Measurements from ENCODE around the gene ENTHD1. TPM values are rescaled to one million over a fixed set of nuclear protein-coding genes. Genes with fewer than 3 reads are reported as not detected.

The ENTHD1 gene
- total RNA-seq, 1 donor from 2014 or later, result 0.09 TPM

DNA sequence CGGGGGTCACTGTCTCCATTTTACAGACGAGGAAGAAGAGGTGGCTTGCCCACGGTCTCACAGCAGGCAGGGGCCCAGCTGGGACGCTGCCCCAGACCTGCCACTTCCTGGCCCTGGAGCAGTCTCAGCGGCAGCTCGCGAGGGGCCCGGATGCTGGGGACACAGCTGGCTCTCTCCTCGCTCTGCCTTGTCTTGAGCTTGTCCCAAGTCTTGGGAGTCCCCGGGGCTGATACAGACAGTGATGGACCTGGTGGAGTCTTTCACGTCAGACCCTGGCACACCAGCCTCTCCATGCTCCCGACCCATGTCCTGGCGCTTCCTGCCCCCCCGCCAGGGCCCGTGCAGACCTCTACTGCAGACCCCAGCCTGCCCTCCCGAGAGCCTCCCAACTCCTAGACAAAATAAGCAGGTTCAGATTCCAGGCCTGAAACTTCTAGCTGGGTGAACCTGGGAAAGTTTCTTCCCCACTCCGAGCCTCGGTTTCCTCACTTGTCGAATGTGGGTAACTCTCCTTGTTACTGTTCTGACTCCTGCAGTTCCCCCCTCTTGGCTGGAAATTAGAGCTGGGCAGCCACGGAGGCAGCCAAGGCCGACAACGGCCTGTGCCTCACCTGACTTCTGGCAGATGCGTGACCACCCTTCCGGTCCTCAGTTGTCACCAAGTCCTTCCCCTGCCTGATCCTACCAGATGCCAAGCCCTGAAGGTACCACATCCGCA is 177.6 kb downstream of the ENTHD1 start:
- DNase-seq (ENCODE audit: low spot score), result no peak

DNA sequence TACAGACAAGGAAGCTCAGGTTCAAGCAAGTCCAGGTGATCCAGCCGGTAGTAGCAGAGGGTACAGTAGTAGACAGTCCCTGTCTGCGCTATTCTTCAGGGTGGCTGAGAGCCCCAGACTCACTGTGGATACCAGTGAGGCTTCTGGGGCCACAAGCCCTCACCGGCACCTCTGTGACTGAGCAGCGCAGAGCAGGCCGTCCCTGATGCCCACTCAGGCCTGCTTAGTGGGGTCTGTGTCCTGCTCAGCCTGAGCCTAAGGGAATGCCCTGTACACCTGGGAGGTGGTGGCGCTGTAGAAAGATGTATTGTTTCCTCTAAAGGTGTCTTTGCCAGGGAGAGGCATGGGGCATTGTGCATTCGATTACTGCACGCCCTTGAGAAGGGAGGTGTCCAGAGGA is 179.2 kb downstream of the ENTHD1 start:
- DNase-seq (ENCODE audit: low spot score), result no peak

DNA sequence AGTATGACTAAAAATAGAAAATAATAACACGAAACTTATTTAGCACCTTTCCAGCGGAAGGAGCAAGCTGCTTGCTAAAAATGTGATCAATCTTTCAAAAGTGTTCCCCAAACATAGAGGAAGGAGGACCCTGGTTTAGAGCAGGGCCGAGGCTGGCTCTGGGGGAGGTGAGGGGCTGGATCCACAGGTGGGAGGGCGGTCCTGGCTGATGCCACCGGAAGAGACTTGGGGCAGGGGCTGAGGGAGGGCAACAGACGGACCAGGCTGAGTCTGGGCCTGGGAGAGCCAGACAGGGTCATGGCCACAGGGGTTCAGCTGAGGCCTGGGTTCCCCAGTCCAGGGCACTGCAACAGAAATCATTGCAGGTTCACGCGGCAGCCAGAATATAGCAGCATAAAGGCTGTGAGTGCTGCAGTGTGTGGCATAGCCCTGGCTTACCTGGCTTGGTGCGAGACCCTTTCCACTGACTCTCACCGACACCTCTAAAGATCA is 179.7 kb downstream of the ENTHD1 start:
- DNase-seq (ENCODE audit: low spot score), result no peak

DNA sequence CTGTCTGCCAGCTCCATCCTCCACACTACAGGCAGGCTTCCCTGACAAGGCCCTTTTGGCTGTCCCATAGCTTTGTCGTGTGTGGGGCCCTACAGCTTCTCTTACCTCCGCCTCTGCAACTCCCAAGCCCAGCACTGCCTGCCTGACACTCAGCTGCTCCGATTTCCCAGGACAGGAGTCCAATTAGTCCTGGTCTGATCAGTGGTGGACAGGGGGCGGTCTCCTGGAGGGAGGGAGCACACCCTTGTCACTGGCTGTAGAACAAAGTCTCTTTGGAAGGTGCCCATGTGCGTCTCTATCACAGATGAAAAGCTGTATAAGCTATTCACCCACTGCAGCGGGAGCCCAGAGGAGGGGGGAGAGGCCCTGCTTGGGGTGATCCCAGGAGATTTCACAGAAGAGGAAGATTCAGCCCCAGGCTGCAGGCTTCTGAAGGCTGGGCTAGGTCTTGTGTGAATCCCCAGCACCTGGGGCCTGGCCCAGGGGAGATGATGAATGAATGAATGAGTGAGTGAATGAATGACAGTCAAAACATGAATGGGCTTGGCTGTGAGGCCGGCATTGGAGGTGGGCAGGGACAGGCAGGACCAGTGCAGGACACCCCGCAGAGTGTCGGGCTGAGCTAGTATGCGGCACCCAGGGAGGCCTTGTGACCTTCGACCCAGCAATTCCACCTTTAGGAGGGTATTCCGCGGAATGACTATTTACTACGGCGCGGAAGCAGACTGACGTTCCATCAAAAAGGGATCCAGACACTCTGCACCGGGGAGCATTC is 180.6 kb downstream of the ENTHD1 start:
- no peak for DNase-seq (ENCODE audit: low spot score)

DNA sequence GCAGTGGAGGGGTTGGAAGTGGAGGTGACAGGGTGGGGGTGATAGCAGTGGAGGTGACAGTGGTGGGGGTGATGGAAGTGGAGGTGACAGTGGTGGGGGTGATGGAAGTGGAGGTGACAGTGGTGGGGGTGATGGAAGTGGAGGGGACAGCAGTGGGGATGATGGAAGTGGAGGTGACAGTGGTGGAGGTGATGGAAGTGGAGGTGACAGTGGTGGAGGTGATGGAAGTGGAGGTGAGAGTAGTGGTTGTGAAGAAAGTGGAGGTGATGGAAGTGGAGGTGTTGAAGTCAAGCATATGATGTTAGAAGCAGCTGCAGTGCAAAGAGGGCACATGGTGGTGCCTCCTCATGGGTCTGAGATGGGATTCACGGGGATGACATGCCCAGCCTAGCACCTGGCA is 181.5 kb downstream of the ENTHD1 start:
- no peak for DNase-seq (ENCODE audit: low spot score)

DNA sequence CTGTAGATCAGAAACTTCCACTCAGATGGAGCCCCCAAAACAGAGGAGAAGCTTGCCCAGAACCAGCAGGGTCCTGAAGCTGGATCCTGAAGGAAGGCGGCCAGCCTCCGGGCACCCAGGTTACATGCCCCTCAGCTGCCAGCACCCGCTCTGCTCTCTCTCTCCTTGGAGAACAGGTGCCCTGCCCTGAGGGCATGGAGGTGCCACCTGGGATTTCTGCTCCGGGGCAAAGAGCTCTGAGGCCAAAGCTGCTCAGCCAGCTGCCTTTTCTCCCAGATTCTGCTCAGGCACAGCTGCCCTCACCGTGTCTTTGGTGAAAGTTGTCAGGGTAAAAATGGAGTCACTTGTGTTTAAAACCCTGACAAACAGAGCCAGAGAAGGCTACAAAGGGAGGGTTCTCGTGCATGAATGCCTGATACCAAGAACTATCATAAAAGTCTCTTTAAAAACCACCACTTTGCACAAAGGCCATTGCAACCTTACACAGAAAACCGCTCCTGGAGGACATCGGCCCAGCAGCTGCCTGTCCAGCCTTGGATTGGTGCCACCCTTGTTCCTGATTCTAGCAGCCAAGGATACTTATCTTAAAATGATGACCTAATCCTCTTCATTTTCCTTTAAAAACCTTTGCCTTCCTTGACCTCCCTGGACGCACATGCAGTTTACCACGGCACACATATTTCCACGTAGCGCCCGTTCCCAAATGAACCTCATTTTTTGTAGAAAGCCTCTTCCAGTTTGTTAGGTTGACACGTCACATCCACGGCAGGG is 183.0 kb downstream of the ENTHD1 start:
- no peak for DNase-seq (ENCODE audit: low spot score)

DNA sequence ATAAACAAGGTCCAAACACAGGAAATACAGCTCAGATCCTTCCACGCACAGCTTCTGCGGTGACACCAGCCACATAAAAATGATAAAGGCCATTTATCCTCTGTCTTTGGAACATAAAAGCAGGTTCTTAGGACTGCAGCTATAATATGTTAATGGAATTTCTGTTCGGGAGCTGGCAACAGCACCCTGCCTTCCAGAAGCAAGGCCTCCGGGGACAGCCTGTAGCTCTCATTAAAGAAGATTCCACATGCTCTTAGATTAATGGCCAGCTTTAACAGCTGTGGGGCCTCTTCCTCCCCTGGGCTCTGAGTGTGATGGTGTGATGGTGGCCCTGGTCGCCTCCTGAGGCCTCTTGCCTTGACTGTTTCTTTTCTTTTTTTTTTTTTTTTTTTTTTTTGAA is 185.7 kb downstream of the ENTHD1 start:
- no peak for DNase-seq (ENCODE audit: low spot score)

DNA sequence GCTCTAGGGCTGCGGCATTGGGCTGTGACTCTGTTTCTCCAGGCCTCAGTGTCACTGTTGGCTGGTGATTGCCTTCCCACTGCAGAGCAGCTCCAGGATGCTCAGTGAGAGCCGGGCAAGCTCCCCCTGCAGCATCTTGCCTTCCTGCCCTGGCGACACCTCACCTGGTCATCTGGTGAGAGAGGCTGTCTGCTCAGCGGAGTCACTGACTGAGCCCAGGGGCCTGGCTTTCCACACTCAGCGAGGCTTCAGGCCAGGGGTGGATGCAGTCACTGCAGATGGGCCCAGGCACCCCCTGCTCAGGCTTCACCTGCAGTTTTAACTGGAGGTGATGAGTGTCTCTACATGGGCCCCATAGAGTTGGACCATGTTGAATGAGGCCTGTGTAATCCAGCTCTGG is 186.2 kb downstream of the ENTHD1 start:
- no peak for DNase-seq (ENCODE audit: low spot score)

DNA sequence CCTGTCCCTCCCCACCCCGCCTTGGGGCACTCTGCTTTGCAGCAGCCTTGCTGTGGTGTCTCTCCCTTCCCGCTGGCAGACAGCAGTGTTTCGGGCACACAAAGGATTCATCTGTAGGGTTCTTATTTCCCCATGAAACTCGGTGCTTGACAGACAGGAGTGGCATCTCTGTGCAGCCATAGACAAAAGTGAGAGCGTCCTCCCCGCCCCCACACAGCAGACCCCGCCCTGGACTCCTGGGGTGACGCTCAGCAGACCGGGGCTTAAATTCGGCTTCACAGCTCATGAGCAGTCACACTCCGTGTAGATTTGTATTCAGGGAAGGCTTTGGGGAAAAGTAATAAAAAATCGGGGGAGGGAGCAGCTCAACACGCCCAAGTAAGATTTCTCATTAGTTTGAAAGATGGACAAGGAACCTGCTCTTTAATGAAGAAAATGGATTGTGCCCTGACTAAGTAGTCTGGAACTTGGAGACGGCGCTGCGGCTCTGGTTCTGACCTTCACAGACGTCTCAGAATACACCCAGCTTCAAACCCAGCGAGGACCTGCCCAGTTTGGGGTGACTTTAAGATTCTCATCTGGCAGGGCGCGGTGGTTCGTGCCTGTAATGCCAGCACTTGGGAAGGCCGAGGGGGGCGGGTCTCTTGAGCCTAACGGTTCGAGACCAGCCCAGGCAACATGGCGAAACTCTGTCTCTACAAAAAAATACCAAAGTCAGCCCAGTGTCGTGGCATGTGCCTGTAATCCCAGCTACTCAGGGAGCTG is 187.0 kb downstream of the ENTHD1 start:
- no peak for DNase-seq (ENCODE audit: low spot score)

DNA sequence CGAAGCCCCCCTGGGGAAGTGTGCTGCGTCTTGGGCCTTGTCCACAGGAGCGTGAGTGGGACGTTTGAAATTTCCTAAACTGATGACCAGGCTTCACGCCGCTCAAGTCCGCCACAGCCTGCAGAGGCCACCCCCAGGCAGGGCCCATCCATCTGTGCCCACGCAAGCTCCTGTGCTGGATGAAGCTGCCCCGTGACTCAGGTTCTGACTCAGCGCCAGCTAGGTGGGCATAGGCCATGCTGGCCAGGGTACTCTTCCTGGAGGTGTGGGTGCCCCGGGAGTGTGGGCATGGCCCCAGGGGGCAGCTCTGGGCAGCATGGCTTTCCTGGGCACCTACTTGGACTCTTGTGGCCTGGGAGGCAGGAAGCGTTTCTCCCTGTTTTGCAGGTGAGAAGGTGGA is 188.2 kb downstream of the ENTHD1 start:
- no peak for DNase-seq (ENCODE audit: low spot score)

DNA sequence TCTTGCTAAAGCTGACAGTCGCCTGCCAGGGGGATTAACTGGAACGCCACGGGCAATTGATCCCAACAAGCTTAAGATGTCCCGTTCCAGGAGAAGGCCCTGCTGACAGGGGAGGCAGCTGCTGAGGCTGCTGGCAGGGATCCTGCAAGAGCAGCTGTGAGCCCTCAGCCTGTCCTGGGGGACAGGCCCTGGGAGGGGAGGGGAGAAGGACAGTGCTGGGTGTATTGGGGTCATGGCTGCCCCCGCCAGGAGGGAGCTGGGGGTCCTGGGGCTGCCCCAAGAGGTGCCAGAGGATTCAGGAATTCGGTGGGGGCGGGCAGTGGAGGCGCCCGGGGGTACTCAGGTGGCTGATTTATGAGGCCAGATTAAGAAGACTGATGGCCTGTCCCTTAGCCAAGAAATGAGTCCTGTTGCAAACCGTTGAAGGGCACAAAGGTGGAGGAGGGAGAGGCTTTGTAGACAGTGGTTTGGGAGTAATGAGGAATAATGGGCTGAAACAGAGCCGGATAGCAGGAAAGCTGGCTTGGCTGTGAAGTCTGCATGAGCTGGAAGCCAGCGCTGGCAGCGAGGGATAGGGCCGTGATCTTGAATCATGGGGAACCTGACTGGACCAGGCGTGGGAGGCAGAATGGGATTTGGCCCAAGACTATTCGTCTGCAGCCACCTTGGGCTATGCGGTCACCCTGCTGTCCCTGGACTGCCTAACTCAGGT is 189.5 kb downstream of the ENTHD1 start:
- no peak for DNase-seq (ENCODE audit: low spot score)

DNA sequence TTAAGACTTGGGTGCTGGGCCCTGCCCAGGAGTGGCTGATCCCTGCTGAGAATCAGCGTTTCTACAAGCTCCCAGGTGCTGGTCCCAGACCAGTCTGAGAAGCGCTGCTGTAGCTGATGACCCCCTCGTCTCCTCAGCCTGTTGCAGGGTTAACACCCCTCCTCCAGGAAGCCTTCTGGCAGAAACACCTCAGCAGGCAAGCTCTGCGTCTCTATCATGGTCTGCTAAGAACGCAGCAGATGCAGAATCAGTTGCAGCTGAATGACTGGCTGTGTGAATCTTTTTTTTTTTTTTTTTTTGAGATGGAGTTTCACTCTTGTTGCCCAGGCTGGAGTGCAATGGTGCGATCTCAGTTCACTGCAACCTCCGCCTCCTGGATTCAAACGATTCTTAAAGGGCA is 190.5 kb downstream of the ENTHD1 start:
- DNase-seq (ENCODE audit: low spot score), result no peak

DNA sequence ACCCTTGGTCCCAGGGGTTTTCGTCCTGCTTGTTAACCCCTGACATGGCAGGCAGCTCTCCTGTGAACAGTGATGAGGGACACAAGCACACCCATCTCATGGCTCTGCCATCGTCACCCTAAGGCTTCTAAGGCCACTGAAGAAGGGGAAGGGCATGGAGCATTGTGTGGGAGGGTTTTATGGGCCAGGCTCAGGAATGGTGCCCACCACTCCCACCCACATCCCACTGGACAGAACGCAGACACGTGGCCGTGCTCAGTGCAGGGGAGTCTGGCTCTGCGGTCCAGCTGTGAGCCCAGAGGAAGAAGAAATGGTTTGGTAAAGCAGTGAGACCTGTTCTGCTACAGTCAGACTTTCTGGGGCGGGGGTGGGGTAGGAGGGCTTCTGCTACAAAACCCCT is 193.0 kb downstream of the ENTHD1 start:
- no peak for DNase-seq (ENCODE audit: low spot score)

DNA sequence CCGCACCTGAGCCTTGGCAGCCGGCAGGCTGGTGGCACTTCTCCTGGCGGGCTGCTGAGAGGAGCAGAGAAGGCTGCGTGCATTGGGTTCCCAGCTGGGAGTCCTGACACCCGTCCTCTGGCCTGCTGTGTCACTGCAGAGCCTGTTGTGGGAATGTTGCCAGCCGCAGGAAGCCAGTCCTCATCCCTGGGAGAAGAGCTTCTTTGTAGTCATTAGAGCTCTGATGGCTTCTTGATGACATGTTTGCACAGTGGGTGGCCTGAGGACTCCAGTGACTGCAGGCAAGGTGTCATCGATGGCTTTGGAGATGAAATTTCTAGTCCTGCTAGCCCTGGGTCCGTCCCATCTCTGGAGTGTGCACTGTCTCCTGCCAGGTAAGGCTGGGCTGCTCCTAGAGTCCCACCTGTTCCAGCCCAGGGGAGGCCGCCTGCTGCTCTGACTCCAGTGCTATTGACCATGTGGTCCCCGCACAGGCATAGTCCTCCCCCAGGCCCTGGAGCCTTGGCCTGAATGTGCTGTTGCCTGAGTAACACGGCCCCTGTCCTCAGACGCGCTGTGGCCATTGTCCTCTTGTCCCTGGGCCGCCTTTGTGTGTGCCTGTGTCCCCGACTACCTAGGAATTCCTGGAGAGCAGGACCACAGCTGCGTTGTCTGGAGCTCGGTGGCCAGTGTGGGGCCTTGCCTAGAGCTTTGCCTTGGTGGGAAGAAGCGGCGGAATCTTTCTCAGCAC is 193.8 kb downstream of the ENTHD1 start:
- DNase-seq (ENCODE audit: low spot score), result no peak

DNA sequence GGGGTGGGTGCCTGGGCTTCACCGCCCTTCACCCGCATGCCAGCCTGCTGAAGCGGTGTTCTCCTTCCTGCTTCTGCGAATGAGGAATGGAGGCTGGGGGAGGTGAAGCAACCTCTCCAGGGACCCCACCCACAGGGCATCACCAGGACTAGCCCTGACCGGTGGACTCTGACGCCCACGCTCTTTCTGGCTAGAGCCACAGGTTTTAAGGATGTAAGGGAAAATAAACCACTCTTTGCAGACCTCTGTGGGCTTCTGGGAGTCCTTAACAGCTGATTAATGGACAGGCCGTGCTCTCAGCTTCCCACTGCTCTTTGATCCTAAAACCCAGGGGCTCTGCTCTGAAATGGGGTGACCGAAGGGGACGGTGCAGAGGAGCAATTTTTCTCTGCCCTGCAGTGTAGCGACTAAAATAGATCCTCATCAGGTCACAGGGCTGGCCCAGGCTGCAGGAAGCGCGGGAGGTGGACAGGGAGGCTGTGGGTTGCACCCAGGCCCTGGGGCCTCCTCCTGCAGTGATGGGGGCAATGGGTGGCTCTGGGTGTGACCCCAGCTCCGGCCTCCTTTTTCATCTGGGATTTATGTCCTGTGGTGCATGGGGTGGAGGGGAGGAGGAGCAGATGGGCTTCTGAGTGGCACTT is 195.7 kb downstream of the ENTHD1 start:
- DNase-seq (ENCODE audit: low spot score), result no peak

DNA sequence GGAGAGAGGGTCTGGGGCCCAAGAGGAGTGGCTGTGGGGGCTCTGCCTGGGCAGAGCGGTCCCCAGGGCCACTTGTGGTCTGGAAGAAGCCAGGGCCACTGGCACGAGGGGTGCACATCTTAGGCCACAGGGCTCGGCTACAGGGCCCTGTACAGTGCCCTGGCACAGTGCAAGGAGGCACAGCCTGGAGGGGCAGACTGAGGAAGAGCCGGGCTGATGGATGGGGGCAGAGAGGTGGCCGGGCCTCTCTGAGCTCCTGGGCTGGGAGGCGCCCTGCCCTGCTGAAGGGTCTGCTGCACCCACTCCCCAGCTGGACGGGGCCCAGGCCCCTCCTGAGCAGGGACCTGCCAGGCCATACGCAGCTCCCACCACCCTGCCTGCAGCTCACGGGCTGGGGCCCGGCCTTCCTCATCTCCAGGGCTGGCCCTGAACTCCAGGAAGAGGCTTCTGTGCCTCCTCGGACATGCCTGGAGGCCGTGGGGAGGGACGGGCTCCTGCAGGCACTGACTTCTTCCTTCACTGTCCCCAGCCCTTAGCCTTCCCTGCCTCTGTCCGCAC is 199.5 kb downstream of the ENTHD1 start:
- DNase-seq (ENCODE audit: low spot score), result no peak
